Measurements from ENCODE around the gene C1QTNF6. TPM values are rescaled to one million over a fixed set of nuclear protein-coding genes. Genes with fewer than 3 reads are reported as not detected.

C1QTNF6 gene
- total RNA-seq, 1 donor from 2014 or later, result 58.3 TPM

- H3K9me3 Mint-ChIP-seq, result peaks cover 18% of the 10 kb centered on the region
- peaks cover 2% of the 10 kb centered on the region for H3K36me3 Mint-ChIP-seq
- TF ChIP-seq CTCF (IDR thresholded peaks at IDR 0.05; ENCODE audit: unreplicated experiment), result no peak
- H3K4me1 Mint-ChIP-seq, result no peaks in the 10 kb centered on the region
- no peak overlapping the region for H3K4me3 Mint-ChIP-seq
- no peak overlapping the region for H3K27ac Mint-ChIP-seq
- H3K27me3 Mint-ChIP-seq (ENCODE audit: low read depth), result peaks cover 8% of the 10 kb centered on the region
- no peak for DNase-seq (ENCODE audit: low spot score in 2 of 2, unreplicated experiment in 2 of 2)
Observed at GRCh38 chr22:37153901-37154300, 34.1 kb downstream of the C1QTNF6 start.

- H3K4me1 Mint-ChIP-seq, result peaks cover under 1% of the 10 kb centered on the region
- TF ChIP-seq CTCF (IDR thresholded peaks at IDR 0.05; ENCODE audit: unreplicated experiment), result no peak
- no peak overlapping the region for H3K27ac Mint-ChIP-seq
- H3K27me3 Mint-ChIP-seq (ENCODE audit: low read depth), result peaks cover under 1% of the 10 kb centered on the region
- H3K4me3 Mint-ChIP-seq, result no peak overlapping the region
- peaks cover 2% of the 10 kb centered on the region for H3K36me3 Mint-ChIP-seq
- peaks cover 18% of the 10 kb centered on the region for H3K9me3 Mint-ChIP-seq
- no peak for DNase-seq (ENCODE audit: low spot score in 2 of 2, unreplicated experiment in 2 of 2)
Observed at GRCh38 chr22:37151401-37151800, 36.6 kb downstream of the C1QTNF6 start.

GRCh38 chr22:37150701-37151100, 37.3 kb downstream of the C1QTNF6 start:
- Mint-ChIP-seq H3K9me3 (peaks cover 18% of the 10 kb centered on the region), H3K27ac (no peak overlapping the region), H3K36me3 (peaks cover 2% of the 10 kb centered on the region), H3K4me3 (no peak overlapping the region), H3K27me3 (ENCODE audit: low read depth) (peaks cover 8% of the 10 kb centered on the region), H3K4me1 (peaks cover 2% of the 10 kb centered on the region)
- DNase-seq (ENCODE audit: low spot score in 2 of 2, unreplicated experiment in 2 of 2), result no peak
- TF ChIP-seq CTCF (IDR thresholded peaks at IDR 0.05; ENCODE audit: unreplicated experiment), result no peak

GRCh38 chr22:37148742-37149665, 39.0 kb downstream of the C1QTNF6 start:
- H3K4me1 Mint-ChIP-seq, result peaks cover 4% of the 10 kb centered on the region
- H3K36me3 Mint-ChIP-seq, result peaks cover 2% of the 10 kb centered on the region
- peaks cover 18% of the 10 kb centered on the region for H3K9me3 Mint-ChIP-seq
- no peak for DNase-seq (ENCODE audit: low spot score in 2 of 2, unreplicated experiment in 2 of 2)
- no peak overlapping the region for H3K27ac Mint-ChIP-seq
- H3K27me3 Mint-ChIP-seq (ENCODE audit: low read depth), result peaks cover 10% of the 10 kb centered on the region
- no peak for TF ChIP-seq CTCF (IDR thresholded peaks at IDR 0.05; ENCODE audit: unreplicated experiment)
- H3K4me3 Mint-ChIP-seq, result no peak overlapping the region

- Mint-ChIP-seq H3K9me3 (peaks cover 18% of the 10 kb centered on the region), H3K27ac (no peak overlapping the region), H3K4me1 (peaks cover 4% of the 10 kb centered on the region), H3K4me3 (no peak overlapping the region), H3K27me3 (ENCODE audit: low read depth) (peaks cover 10% of the 10 kb centered on the region), H3K36me3 (peaks cover 2% of the 10 kb centered on the region)
- no peak for DNase-seq (ENCODE audit: low spot score in 2 of 2, unreplicated experiment in 2 of 2)
- TF ChIP-seq CTCF (IDR thresholded peaks at IDR 0.05; ENCODE audit: unreplicated experiment), result no peak
Observed at GRCh38 chr22:37148031-37148651, 39.9 kb downstream of the C1QTNF6 start.

Data from mesothelial cell of epicardium (in vitro differentiated cells).